Suprapubic skin (tissue), 4 donors: ENCODE measurements around the gene USP48. TPM values are rescaled to one million over a fixed set of nuclear protein-coding genes. Genes with fewer than 3 reads are reported as not detected.
A peak's percentile ranks its signal among the peaks of the same experiment; 100 is the strongest.

Source experiments
- DNase-seq, 2 donors: peaks; one replicate each; pipeline ENCODE4 v3.0.0-alpha.2; 2019; ENCODE audit warnings: low spot score in 2 of 2
- H3K27ac ChIP-seq: fragments of 200-600 bp; sonication (generic); one replicate; pipeline ENCODE4 v1.5.1; 2019
- H3K27me3 ChIP-seq: fragments of 200-600 bp; sonication (generic); one replicate; pipeline ENCODE4 v1.5.1; 2019
- H3K36me3 ChIP-seq: fragments of 200-600 bp; sonication (generic); one replicate; pipeline ENCODE4 v1.5.1; 2019
- H3K4me1 ChIP-seq: fragments of 200-600 bp; sonication (generic); one replicate; pipeline ENCODE4 v1.5.1; 2019
- H3K4me3 ChIP-seq: fragments of 200-600 bp; sonication (generic); one replicate; pipeline ENCODE4 v1.5.1; 2019; ENCODE audit warnings: mild to moderate bottlenecking
- H3K9me3 ChIP-seq: fragments of 200-600 bp; sonication (generic); one replicate; pipeline ENCODE4 v1.5.1; 2019
- EP300 ChIP-seq: sonication (generic); formaldehyde crosslinking; IDR thresholded peaks from one replicate; pipeline ENCODE4 v1.6.1; 2017; ENCODE audit warnings: antibody characterized with exemption
- POLR2A ChIP-seq, 2 donors: fragments of 450-650 bp; IDR thresholded peaks; one replicate each; pipeline ENCODE4 v1.6.1; 2017; ENCODE audit warnings: antibody characterized with exemption in 2 of 2, mild to moderate bottlenecking in 2 of 2, moderate library complexity in 2 of 2
- POLR2AphosphoS5 ChIP-seq, 3 donors: sonication (generic); formaldehyde crosslinking; IDR thresholded peaks; one replicate each; pipeline ENCODE4 v1.6.1; 2017; ENCODE audit warnings: antibody characterized with exemption in 3 of 3
- WGBS: methylation state at CpG from one replicate; pipeline ENCODE4 v1.1.5; 2018; 5-methylcytosine and 5-hydroxymethylcytosine counted together
- total RNA-seq, 4 donors: library from RNA; depleted of rRNA; stranded (reverse); fragments of >200 nt; gene quantifications; one replicate each; pipeline ENCODE4 v1.1.0, GENCODE V29; 2016
- TF ChIP-seq, protein P1 (sequence below), 2 donors: fragments of 200-600 bp in 1 of 2; fragments of 450-650 bp in 1 of 2; sonication (generic) in 1 of 2; IDR thresholded peaks; one replicate each; pipeline ENCODE4 v1.5.1; 2016 to 2019; ENCODE audit warnings: antibody characterized with exemption in 2 of 2, mild to moderate bottlenecking in 1 of 2, moderate library complexity in 1 of 2

The USP48 gene
- total RNA-seq, 4 donors from 2014 or later, result 27.7 to 151 (median 46.0) TPM

DNA sequence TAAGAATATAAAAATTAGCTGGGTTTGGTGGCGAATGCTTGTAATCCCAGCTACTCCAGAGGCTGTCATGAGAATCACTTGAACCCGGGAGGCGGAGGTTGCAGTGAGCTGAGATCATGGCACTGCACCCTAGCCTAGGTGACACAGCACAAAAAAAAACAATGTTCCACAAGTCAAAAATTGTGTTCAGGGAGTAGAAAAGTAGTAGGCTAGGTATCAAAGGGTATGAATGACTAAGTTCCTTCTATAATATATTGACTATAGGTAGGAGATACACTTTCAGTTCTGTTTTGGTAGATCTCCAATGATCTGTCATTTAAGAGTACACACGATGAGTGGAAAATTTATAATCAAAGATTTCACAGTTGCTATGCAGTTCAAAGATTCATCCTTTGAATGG lies 16.7 kb downstream of the USP48 start:
- no peaks in the 10 kb centered on the region for H3K36me3 ChIP-seq
- DNase-seq, result no peak
- WGBS, result 71% methylated on average over 4 of the region's 4 CpGs
- H3K4me1 ChIP-seq, result peaks cover 47% of the 10 kb centered on the region
- no peaks in the 10 kb centered on the region for H3K9me3 ChIP-seq
- no peak overlapping the region for H3K4me3 ChIP-seq
- TF ChIP-seq POLR2A (IDR thresholded peaks at IDR 0.05) (no peak), POLR2AphosphoS5 (IDR thresholded peaks at IDR 0.05) (no peak), EP300 (no peak)
- TF ChIP-seq, protein P1, sequence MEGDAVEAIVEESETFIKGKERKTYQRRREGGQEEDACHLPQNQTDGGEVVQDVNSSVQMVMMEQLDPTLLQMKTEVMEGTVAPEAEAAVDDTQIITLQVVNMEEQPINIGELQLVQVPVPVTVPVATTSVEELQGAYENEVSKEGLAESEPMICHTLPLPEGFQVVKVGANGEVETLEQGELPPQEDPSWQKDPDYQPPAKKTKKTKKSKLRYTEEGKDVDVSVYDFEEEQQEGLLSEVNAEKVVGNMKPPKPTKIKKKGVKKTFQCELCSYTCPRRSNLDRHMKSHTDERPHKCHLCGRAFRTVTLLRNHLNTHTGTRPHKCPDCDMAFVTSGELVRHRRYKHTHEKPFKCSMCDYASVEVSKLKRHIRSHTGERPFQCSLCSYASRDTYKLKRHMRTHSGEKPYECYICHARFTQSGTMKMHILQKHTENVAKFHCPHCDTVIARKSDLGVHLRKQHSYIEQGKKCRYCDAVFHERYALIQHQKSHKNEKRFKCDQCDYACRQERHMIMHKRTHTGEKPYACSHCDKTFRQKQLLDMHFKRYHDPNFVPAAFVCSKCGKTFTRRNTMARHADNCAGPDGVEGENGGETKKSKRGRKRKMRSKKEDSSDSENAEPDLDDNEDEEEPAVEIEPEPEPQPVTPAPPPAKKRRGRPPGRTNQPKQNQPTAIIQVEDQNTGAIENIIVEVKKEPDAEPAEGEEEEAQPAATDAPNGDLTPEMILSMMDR (IDR thresholded peaks at IDR 0.05), result no peak
- no peak overlapping the region for H3K27ac ChIP-seq
- H3K27me3 ChIP-seq, result no peaks in the 10 kb centered on the region

DNA sequence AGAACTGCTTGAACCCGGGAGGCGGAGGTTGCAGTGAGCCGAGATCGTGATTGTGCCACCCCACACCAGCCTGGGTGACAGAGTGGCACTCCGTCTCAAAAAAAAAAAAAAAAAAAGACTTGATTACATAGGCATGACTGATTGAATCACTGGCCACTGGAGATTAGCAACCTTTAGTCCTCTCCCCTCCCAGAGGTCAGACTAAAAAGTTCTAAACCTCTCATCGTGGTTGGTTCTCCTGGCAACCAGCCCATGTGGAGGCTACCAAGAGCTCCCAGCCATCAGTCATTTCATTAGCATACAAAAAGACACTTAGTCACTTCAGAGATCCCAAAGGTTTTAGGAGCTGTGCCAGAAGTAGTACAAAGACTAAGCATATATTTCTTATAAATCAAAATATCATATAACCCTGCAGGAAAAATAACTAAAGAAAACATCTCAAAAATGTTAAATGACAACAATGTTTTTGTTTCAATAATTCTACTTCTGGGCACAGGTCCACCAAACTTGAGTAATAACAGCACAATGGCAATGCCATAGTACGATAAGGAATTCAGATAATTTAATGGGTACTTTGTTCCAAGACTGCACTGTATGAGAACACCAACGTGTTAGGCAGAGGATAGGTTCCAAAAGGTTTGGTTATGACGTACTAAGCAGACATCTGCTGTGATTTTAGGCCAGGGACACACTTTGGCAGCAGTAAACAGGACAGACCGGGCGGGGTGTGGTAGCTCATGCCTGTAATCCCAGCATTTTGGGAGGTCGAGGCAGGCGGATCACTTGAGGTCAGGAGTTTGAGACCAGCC lies 18.1 kb downstream of the USP48 start:
- TF ChIP-seq POLR2AphosphoS5 (IDR thresholded peaks at IDR 0.05), result peak in 2 of 3 donors; percentile 41 to 75
- TF ChIP-seq, protein P1 (IDR thresholded peaks at IDR 0.05), result no peak
- no peak for TF ChIP-seq POLR2A (IDR thresholded peaks at IDR 0.05)
- no peak for TF ChIP-seq EP300
- H3K27me3 ChIP-seq, result no peaks in the 10 kb centered on the region
- peak overlapping the region; percentile 76 for H3K27ac ChIP-seq
- H3K9me3 ChIP-seq, result no peaks in the 10 kb centered on the region
- H3K4me1 ChIP-seq, result peaks cover 54% of the 10 kb centered on the region
- no peaks in the 10 kb centered on the region for H3K36me3 ChIP-seq
- DNase-seq, result no peak
- WGBS, result 36% methylated on average over 13 of the region's 13 CpGs
- no peak overlapping the region for H3K4me3 ChIP-seq

DNA sequence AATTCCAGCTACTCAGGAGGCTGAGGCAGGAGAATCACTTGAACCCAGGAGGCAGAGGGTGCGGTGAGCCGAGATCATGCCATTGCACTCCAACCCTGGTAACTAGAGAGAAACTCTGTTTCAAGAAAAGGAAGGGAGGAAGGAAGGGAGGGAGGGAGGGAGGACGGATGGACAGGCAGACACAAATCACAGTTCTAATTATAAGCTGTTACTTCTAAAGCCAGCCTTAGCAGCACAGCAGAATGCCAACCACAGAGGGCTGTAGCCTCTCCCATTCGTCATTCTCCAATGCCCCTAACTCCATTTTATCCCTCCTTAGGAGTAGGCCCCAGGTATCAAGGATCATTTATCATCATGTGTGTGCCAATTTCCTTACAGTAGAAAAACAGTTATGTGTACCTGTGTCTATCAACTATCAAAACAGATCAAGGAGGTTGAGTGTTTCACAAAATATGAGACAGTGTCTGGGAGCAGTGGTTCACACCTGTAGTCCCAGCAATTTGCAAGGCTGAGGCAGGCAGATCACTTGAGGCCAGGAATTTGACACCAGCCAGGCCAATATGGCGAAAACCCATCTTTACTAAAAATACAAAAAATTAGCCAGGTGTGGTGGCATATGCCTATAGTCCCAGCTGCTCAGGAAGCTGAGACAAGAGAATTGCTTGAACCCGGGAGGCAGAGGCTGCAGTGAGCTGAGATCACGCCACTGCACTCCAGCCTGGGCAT lies 19.1 kb downstream of the USP48 start:
- Histone ChIP-seq H3K4me3 (no peak overlapping the region), H3K36me3 (no peaks in the 10 kb centered on the region), H3K27me3 (no peaks in the 10 kb centered on the region), H3K27ac (peak overlapping the region; percentile 76), H3K4me1 (peaks cover 57% of the 10 kb centered on the region), H3K9me3 (no peaks in the 10 kb centered on the region)
- TF ChIP-seq POLR2AphosphoS5 (IDR thresholded peaks at IDR 0.05) (no peak), POLR2A (IDR thresholded peaks at IDR 0.05) (no peak), EP300 (no peak)
- TF ChIP-seq, protein P1 (IDR thresholded peaks at IDR 0.05), result no peak
- 76% methylated on average over 7 of the region's 7 CpGs for WGBS
- DNase-seq, result no peak

GRCh38 chr1:21763236-21763635 lies 19.7 kb downstream of the USP48 start:
- no peaks in the 10 kb centered on the region for H3K27me3 ChIP-seq
- H3K4me3 ChIP-seq, result no peak overlapping the region
- TF ChIP-seq POLR2AphosphoS5 (IDR thresholded peaks at IDR 0.05) (no peak), POLR2A (IDR thresholded peaks at IDR 0.05) (no peak), EP300 (no peak)
- TF ChIP-seq, protein P1 (IDR thresholded peaks at IDR 0.05), result no peak
- DNase-seq, result no peak
- H3K4me1 ChIP-seq, result peaks cover 57% of the 10 kb centered on the region
- no peaks in the 10 kb centered on the region for H3K36me3 ChIP-seq
- WGBS, result 90% methylated on average over 10 of the region's 10 CpGs
- H3K27ac ChIP-seq, result peak overlapping the region; percentile 18
- no peaks in the 10 kb centered on the region for H3K9me3 ChIP-seq

- Histone ChIP-seq H3K27me3 (no peaks in the 10 kb centered on the region), H3K36me3 (no peaks in the 10 kb centered on the region), H3K9me3 (no peaks in the 10 kb centered on the region), H3K4me1 (peaks cover 47% of the 10 kb centered on the region), H3K4me3 (no peak overlapping the region), H3K27ac (no peak overlapping the region)
- WGBS, result 87% methylated on average over 8 of the region's 8 CpGs
- no peak for TF ChIP-seq EP300
- TF ChIP-seq POLR2A (IDR thresholded peaks at IDR 0.05), result no peak
- no peak for TF ChIP-seq POLR2AphosphoS5 (IDR thresholded peaks at IDR 0.05)
- TF ChIP-seq, protein P1 (IDR thresholded peaks at IDR 0.05), result no peak
- no peak for DNase-seq
Observed at GRCh38 chr1:21762022-21762404, 20.9 kb downstream of the USP48 start.
